GM19397 (cell line): ENCODE data around the gene TYROBP.
"Not testable (repeated sequence)": the region's sequence is repeated elsewhere in the genome, so short reads cannot be mapped to it uniquely, and the experiment has no call there.

Experiments used
- ATAC-seq: cut with Tn5 transposase; IDR thresholded peaks from one replicate; pipeline ENCODE4 v1.9.1; 2021; ENCODE audit warnings: mild to moderate bottlenecking, moderate library complexity; ENCODE audit not compliant: unreplicated experiment

Gene TYROBP

GRCh38 chr19:35901854-35902661 is 6.0 kb downstream of the TYROBP start, which contains the start of gene HCST:
HCST (plus strand) TSS chr19:35902529; CDS start chr19:35902594, 65 bp downstream.
- no peak for ATAC-seq

- ATAC-seq: no peak
Observed at GRCh38 chr19:35901055-35901644, 6.9 kb downstream of the TYROBP start.

GRCh38 chr19:35899547-35900214 is 8.4 kb downstream of the TYROBP start:
- peak; percentile 49 for ATAC-seq

- no peak for ATAC-seq
Observed at GRCh38 chr19:35898499-35898809, 9.6 kb downstream of the TYROBP start.

- no peak for ATAC-seq
Observed at GRCh38 chr19:35897706-35898451, 10.2 kb downstream of the TYROBP start.

GRCh38 chr19:35896643-35897040 is 11.5 kb downstream of the TYROBP start:
- no peak for ATAC-seq

- no peak for ATAC-seq
Observed at GRCh38 chr19:35895911-35896642, 12.0 kb downstream of the TYROBP start.

GRCh38 chr19:35894342-35894741 is 13.8 kb downstream of the TYROBP start:
- ATAC-seq: no peak

- not testable (repeated sequence) for ATAC-seq
Observed at GRCh38 chr19:35891819-35892218, 16.3 kb downstream of the TYROBP start.

- ATAC-seq: no peak
Observed at GRCh38 chr19:35890113-35890650, 17.9 kb downstream of the TYROBP start.

GRCh38 chr19:35889370-35890112 is 18.6 kb downstream of the TYROBP start:
- no peak for ATAC-seq

GRCh38 chr19:35888398-35888797 is 19.7 kb downstream of the TYROBP start:
- ATAC-seq: no peak

- ATAC-seq: no peak
Observed at GRCh38 chr19:35887197-35887596, 20.9 kb downstream of the TYROBP start.

GRCh38 chr19:35885904-35886303 is 22.2 kb downstream of the TYROBP start:
- ATAC-seq: no peak

- ATAC-seq: no peak
Observed at GRCh38 chr19:35885225-35885738, 22.8 kb downstream of the TYROBP start.

- no peak for ATAC-seq
Observed at GRCh38 chr19:35883882-35884281, 24.2 kb downstream of the TYROBP start.

- no peak for ATAC-seq
Observed at GRCh38 chr19:35882114-35882832, 25.8 kb downstream of the TYROBP start.

- no peak for ATAC-seq
Observed at GRCh38 chr19:35879770-35880317, 28.3 kb downstream of the TYROBP start.
